ENCODE results near the gene GPR39. TPM values are rescaled to one million over a fixed set of nuclear protein-coding genes. Genes with fewer than 3 reads are reported as not detected.

GPR39 gene
- total RNA-seq, 1 donor, result 3.6 TPM

- Histone ChIP-seq H3K4me2 (ENCODE audit: insufficient read depth, low read length) (no peak overlapping the region), H3K4me3 (ENCODE audit: insufficient read depth, low read length) (no peak overlapping the region), H3K4me1 (ENCODE audit: insufficient read depth, low read length) (peaks cover 11% of the 10 kb centered on the region), H4K20me1 (ENCODE audit: insufficient read depth, low read length) (no peaks in the 10 kb centered on the region), H3K79me2 (ENCODE audit: insufficient read depth, low read length) (no peaks in the 10 kb centered on the region), H2AFZ (ENCODE audit: low read length) (no peak overlapping the region), H3K27me3 (ENCODE audit: insufficient read depth, low read length) (no peaks in the 10 kb centered on the region), H3K36me3 (ENCODE audit: insufficient read depth, low read length) (no peaks in the 10 kb centered on the region), H3K9me3 (ENCODE audit: low read depth, low read length) (no peaks in the 10 kb centered on the region), H3K27ac (ENCODE audit: low read depth, low read length) (no peak overlapping the region)
- DNase-seq (ENCODE audit: insufficient read length, low spot score, missing footprints), result no peak
- TF ChIP-seq CTCF (IDR thresholded peaks at IDR 0.05; ENCODE audit: extremely low read depth, low read depth, low read length), result no peak
Observed at GRCh38 chr2:132654968-132655367, 238.4 kb downstream of the GPR39 start.

DNA sequence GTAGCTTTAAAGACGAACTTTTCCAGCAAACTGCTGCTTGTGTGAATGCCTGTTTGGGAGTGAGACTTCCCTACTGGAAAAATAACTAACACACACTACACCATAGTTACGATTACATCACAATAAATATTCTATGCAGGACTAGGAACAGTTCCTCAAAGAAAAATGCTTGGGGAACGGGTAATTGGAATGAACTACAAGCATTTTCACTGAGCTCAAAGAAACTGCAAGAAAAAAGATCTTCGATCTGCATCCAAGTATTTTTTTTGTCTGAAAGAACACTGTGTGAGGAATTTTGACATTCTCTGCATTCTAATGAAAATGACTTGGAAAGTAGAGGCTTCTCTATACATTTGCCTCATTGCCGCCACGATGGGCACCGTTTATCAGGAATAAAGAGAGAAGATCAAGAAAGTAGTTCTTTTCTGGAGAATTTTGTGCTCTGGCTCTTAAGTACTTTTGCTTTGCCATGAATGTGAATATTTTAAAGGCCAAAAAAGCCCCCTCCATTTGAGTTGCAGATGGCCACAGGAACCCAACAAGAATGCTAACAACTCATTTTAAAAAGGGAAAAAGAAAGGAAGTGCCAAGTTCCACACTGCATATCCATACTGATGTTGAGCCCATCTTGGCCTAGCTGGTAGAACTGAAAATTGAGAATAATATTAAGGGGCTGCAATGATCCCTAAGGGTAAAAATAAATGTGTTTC is 239.8 kb downstream of the GPR39 start:
- TF ChIP-seq CTCF (IDR thresholded peaks at IDR 0.05; ENCODE audit: extremely low read depth, low read depth, low read length), result no peak
- no peak for DNase-seq (ENCODE audit: insufficient read length, low spot score, missing footprints)
- H3K4me3 ChIP-seq (ENCODE audit: insufficient read depth, low read length), result no peak overlapping the region
- H3K79me2 ChIP-seq (ENCODE audit: insufficient read depth, low read length), result no peaks in the 10 kb centered on the region
- no peaks in the 10 kb centered on the region for H3K9me3 ChIP-seq (ENCODE audit: low read depth, low read length)
- peaks cover 8% of the 10 kb centered on the region for H3K4me1 ChIP-seq (ENCODE audit: insufficient read depth, low read length)
- H3K27me3 ChIP-seq (ENCODE audit: insufficient read depth, low read length), result no peaks in the 10 kb centered on the region
- no peaks in the 10 kb centered on the region for H3K36me3 ChIP-seq (ENCODE audit: insufficient read depth, low read length)
- no peak overlapping the region for H3K4me2 ChIP-seq (ENCODE audit: insufficient read depth, low read length)
- H2AFZ ChIP-seq (ENCODE audit: low read length), result no peak overlapping the region
- no peak overlapping the region for H3K27ac ChIP-seq (ENCODE audit: low read depth, low read length)
- no peaks in the 10 kb centered on the region for H4K20me1 ChIP-seq (ENCODE audit: insufficient read depth, low read length)

DNA sequence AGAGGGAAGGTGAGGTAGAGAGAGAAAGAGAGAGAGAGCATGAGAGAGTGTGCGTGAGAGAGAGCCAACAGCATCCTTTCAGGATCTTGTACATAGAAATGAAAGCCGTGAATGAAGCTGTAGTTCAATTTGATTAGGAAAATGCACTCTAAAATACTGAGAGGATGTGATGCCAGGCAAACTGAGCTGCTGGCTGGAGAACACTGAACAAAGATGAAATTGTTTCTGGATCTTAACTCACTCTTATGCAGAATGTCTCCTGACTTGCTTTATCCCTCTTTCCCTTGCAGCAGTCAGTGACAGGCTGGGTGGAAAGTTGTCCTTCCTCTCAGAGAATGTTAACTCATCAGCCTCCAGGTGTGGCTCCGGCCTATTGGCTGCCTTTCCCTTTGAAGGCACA is 242.7 kb downstream of the GPR39 start:
- Histone ChIP-seq H4K20me1 (ENCODE audit: insufficient read depth, low read length) (no peaks in the 10 kb centered on the region), H3K4me1 (ENCODE audit: insufficient read depth, low read length) (no peaks in the 10 kb centered on the region), H3K9me3 (ENCODE audit: low read depth, low read length) (no peaks in the 10 kb centered on the region), H3K4me3 (ENCODE audit: insufficient read depth, low read length) (no peak overlapping the region), H3K4me2 (ENCODE audit: insufficient read depth, low read length) (no peak overlapping the region), H3K36me3 (ENCODE audit: insufficient read depth, low read length) (no peaks in the 10 kb centered on the region), H3K27me3 (ENCODE audit: insufficient read depth, low read length) (no peaks in the 10 kb centered on the region), H3K79me2 (ENCODE audit: insufficient read depth, low read length) (no peaks in the 10 kb centered on the region), H2AFZ (ENCODE audit: low read length) (no peak overlapping the region), H3K27ac (ENCODE audit: low read depth, low read length) (no peak overlapping the region)
- DNase-seq (ENCODE audit: insufficient read length, low spot score, missing footprints), result no peak
- no peak for TF ChIP-seq CTCF (IDR thresholded peaks at IDR 0.05; ENCODE audit: extremely low read depth, low read depth, low read length)

DNA sequence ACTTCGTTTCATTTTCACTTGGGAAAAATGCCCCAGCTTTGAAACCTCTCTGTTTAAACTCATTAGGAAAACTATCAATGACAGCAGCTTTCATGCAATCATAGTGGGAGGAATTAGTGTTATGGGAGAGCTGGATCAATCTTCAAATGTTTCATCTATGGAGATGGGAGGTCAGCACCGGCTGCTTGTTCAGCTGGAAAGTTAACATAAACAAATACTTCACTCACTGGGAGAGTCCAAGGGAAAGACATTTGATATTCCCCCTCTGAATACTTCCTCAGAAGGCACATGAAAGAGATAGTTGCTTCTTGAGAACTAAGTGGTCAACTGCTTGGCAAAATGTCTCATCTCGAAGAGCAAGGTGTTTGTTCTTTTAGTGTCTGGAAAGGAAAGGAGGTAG is 246.1 kb downstream of the GPR39 start:
- H3K4me3 ChIP-seq (ENCODE audit: insufficient read depth, low read length), result no peak overlapping the region
- DNase-seq (ENCODE audit: insufficient read length, low spot score, missing footprints), result no peak
- H3K36me3 ChIP-seq (ENCODE audit: insufficient read depth, low read length), result no peaks in the 10 kb centered on the region
- H3K4me1 ChIP-seq (ENCODE audit: insufficient read depth, low read length), result no peaks in the 10 kb centered on the region
- no peak overlapping the region for H3K27ac ChIP-seq (ENCODE audit: low read depth, low read length)
- peak overlapping the region; percentile 38 for H2AFZ ChIP-seq (ENCODE audit: low read length)
- H3K4me2 ChIP-seq (ENCODE audit: insufficient read depth, low read length), result peak overlapping the region; percentile 52
- no peaks in the 10 kb centered on the region for H4K20me1 ChIP-seq (ENCODE audit: insufficient read depth, low read length)
- H3K27me3 ChIP-seq (ENCODE audit: insufficient read depth, low read length), result no peaks in the 10 kb centered on the region
- TF ChIP-seq CTCF (IDR thresholded peaks at IDR 0.05; ENCODE audit: extremely low read depth, low read depth, low read length), result no peak
- no peaks in the 10 kb centered on the region for H3K9me3 ChIP-seq (ENCODE audit: low read depth, low read length)
- H3K79me2 ChIP-seq (ENCODE audit: insufficient read depth, low read length), result no peaks in the 10 kb centered on the region
